Activated B cell treated with CpG ODN at 0.5 μM for 24 hours (primary cell): ENCODE results near the gene NUDT19. TPM values are rescaled to one million over a fixed set of nuclear protein-coding genes. Genes with fewer than 3 reads are reported as not detected.

Experiments used
- ATAC-seq: fragments of 200-7000 bp; cut with Tn5 transposase; one replicate; pipeline ENCODE4 v1.10.0; 2021; ENCODE audit warnings: low read depth, mild to moderate bottlenecking, moderate library complexity
- CTCF ChIA-PET: fragments of 350-600 bp; sonication (Branson Sonifier 250); formaldehyde crosslinking; loops from one replicate; lab custom pipeline; 2021; ENCODE audit warnings: antibody characterized with exemption; lab: Charles Lee
- POLR2A ChIA-PET: fragments of 350-600 bp; sonication (Branson Sonifier 250); formaldehyde crosslinking; loops from one replicate; lab custom pipeline; 2021; ENCODE audit warnings: antibody characterized with exemption; lab: Charles Lee
- DNase-seq: peaks from one replicate; pipeline ENCODE4 v3.0.0; 2022
- H3K27ac Mint-ChIP-seq: one replicate; pipeline ENCODE4 v1.8.0; 2020; ENCODE audit warnings: mixed read lengths
- H3K27me3 Mint-ChIP-seq: one replicate; pipeline ENCODE4 v1.8.0; 2021; ENCODE audit warnings: mixed read lengths
- H3K36me3 Mint-ChIP-seq: one replicate; pipeline ENCODE4 v1.8.0; 2021; ENCODE audit warnings: low read depth, mixed read lengths
- H3K4me1 Mint-ChIP-seq: one replicate; pipeline ENCODE4 v1.8.0; 2021; ENCODE audit warnings: mixed read lengths
- H3K4me3 Mint-ChIP-seq: one replicate; pipeline ENCODE4 v1.8.0; 2020; ENCODE audit warnings: mild to moderate bottlenecking, mixed read lengths
- H3K9me3 Mint-ChIP-seq: one replicate; pipeline ENCODE4 v1.8.0; 2020; ENCODE audit warnings: mixed read lengths
- intact Hi-C: fragments of 100-400 bp; cut with micrococcal nuclease; formaldehyde crosslinking; loops from one replicate; pipeline ENCODE4 v1.15.1; 2024
- total RNA-seq: library from RNA; stranded (reverse); gene quantifications from 2 replicates; pipeline ENCODE4 v1.2.3, GENCODE V29; 2022
- TF ChIP-seq, protein P1 (sequence below): fragments of 200-600 bp; IDR thresholded peaks from one replicate; pipeline ENCODE4 v1.8.0; 2022; ENCODE audit warnings: antibody characterized with exemption, mild to moderate bottlenecking

Gene NUDT19
- total RNA-seq, 1 donor from 2014 or later, result 9.0 TPM

GRCh38 chr19:32676895-32677359, 14.7 kb upstream of the NUDT19 start:
- H3K27ac Mint-ChIP-seq, result peak overlapping the region; percentile 27
- peak overlapping the region; percentile 55 for H3K4me3 Mint-ChIP-seq
- peaks cover 16% of the 10 kb centered on the region for H3K27me3 Mint-ChIP-seq
- peaks cover 24% of the 10 kb centered on the region for H3K4me1 Mint-ChIP-seq
- H3K9me3 Mint-ChIP-seq, result no peaks in the 10 kb centered on the region
- TF ChIP-seq, protein P1, sequence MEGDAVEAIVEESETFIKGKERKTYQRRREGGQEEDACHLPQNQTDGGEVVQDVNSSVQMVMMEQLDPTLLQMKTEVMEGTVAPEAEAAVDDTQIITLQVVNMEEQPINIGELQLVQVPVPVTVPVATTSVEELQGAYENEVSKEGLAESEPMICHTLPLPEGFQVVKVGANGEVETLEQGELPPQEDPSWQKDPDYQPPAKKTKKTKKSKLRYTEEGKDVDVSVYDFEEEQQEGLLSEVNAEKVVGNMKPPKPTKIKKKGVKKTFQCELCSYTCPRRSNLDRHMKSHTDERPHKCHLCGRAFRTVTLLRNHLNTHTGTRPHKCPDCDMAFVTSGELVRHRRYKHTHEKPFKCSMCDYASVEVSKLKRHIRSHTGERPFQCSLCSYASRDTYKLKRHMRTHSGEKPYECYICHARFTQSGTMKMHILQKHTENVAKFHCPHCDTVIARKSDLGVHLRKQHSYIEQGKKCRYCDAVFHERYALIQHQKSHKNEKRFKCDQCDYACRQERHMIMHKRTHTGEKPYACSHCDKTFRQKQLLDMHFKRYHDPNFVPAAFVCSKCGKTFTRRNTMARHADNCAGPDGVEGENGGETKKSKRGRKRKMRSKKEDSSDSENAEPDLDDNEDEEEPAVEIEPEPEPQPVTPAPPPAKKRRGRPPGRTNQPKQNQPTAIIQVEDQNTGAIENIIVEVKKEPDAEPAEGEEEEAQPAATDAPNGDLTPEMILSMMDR, result no peak
- POLR2A ChIA-PET, result interaction anchor here (3.0 kb wide), 1 partner anchor 15 kb away, joined by 28 read pairs; the partner anchor contains the start of gene NUDT19
- DNase-seq (no peak), ATAC-seq (no peak)
- CTCF ChIA-PET, result no interaction called here
- H3K36me3 Mint-ChIP-seq, result peaks cover 4% of the 10 kb centered on the region
- intact Hi-C loops, result loop anchor here (5.0 to 10.0 kb wide), 3 partner anchors 270 to 698 kb away; partner anchors contain the start of genes CEBPG, DPY19L3 and RHPN2

GRCh38 chr19:32677657-32678056, 14.0 kb upstream of the NUDT19 start:
- no peak for ATAC-seq
- intact Hi-C loops, result loop anchor here (5.0 to 10.0 kb wide), 3 partner anchors 270 to 697 kb away; partner anchors contain the start of genes CEBPG, DPY19L3 and RHPN2
- H3K9me3 Mint-ChIP-seq, result no peaks in the 10 kb centered on the region
- H3K4me1 Mint-ChIP-seq, result peaks cover 18% of the 10 kb centered on the region
- DNase-seq, result no peak
- peaks cover 4% of the 10 kb centered on the region for H3K36me3 Mint-ChIP-seq
- H3K27me3 Mint-ChIP-seq, result peaks cover 19% of the 10 kb centered on the region
- TF ChIP-seq, protein P1, result no peak
- H3K27ac Mint-ChIP-seq, result no peak overlapping the region
- CTCF ChIA-PET, result no interaction called here
- H3K4me3 Mint-ChIP-seq, result peak overlapping the region; percentile 55
- POLR2A ChIA-PET, result interaction anchor here (3.0 kb wide), 1 partner anchor 14 kb away, joined by 28 read pairs; the partner anchor contains the start of gene NUDT19

- ATAC-seq (no peak), DNase-seq (no peak)
- ChIA-PET POLR2A (no interaction called here), CTCF (no interaction called here)
- Mint-ChIP-seq H3K27ac (no peak overlapping the region), H3K4me1 (peaks cover 5% of the 10 kb centered on the region), H3K36me3 (no peaks in the 10 kb centered on the region), H3K4me3 (no peak overlapping the region), H3K27me3 (peaks cover 19% of the 10 kb centered on the region), H3K9me3 (no peaks in the 10 kb centered on the region)
- TF ChIP-seq, protein P1, result no peak
- intact Hi-C loops, result no loop called here
These were observed 10.6 kb upstream of the NUDT19 start for GRCh38 chr19:32680986-32681385.

GRCh38 chr19:32682317-32682716, 9.3 kb upstream of the NUDT19 start:
- H3K4me3 Mint-ChIP-seq, result no peak overlapping the region
- H3K4me1 Mint-ChIP-seq, result peaks cover 2% of the 10 kb centered on the region
- ChIA-PET POLR2A (no interaction called here), CTCF (interaction anchor here (1.2 kb wide), 1 partner anchor 82 kb away, joined by 3 read pairs; no protein-coding TSS in a partner anchor)
- ATAC-seq (no peak), DNase-seq (no peak)
- no peaks in the 10 kb centered on the region for H3K36me3 Mint-ChIP-seq
- H3K27me3 Mint-ChIP-seq, result peaks cover 14% of the 10 kb centered on the region
- no peaks in the 10 kb centered on the region for H3K9me3 Mint-ChIP-seq
- TF ChIP-seq, protein P1, result no peak
- intact Hi-C loops, result no loop called here
- H3K27ac Mint-ChIP-seq, result no peak overlapping the region

DNA sequence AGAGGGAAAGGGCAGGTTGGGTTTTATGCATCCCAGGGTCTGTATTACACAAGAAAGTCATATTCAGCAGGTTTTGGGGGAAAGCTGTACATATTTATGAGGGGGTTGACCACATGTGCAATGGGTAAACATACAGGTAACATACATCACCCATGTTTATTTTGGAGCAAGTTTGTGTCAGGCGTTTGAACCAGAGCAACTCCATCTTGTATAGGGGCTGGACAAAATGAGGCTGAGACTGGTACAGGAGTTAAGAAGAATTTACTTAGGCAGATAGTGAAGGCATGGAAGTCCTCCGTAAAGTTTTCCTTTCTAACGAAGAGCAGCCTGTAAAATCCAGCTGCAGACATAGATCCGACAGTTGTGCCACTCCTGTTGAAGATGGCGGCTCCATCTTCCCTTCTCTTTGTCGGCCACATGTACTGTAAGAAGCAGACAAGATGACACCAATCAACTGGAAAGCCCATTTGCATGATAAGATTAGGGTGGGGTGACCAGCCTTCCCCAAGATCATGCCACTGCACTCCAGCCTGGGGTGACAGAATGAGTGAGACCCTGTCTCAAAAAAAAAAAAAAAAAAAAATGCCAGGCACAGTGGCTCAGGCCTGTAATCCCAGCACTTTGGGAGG, 4.7 kb upstream of the NUDT19 start:
- intact Hi-C loops, result no loop called here
- CTCF ChIA-PET, result no interaction called here
- Mint-ChIP-seq H3K36me3 (no peaks in the 10 kb centered on the region), H3K9me3 (no peaks in the 10 kb centered on the region), H3K4me1 (peaks cover 8% of the 10 kb centered on the region), H3K27me3 (peaks cover 3% of the 10 kb centered on the region), H3K4me3 (no peak overlapping the region), H3K27ac (no peak overlapping the region)
- TF ChIP-seq, protein P1, result no peak
- DNase-seq, result no peak
- POLR2A ChIA-PET, result no interaction called here
- no peak for ATAC-seq
